NOMO-1 (cell line): Measurements from ENCODE around the gene OR6C65.

Experiments
- DNase-seq, 2 experiments: peaks; one replicate each; lab custom pipeline; 2025; ENCODE audit not compliant: unreplicated experiment in 2 of 2; lab: John Stamatoyannopoulos, UW

The OR6C65 gene

DNA sequence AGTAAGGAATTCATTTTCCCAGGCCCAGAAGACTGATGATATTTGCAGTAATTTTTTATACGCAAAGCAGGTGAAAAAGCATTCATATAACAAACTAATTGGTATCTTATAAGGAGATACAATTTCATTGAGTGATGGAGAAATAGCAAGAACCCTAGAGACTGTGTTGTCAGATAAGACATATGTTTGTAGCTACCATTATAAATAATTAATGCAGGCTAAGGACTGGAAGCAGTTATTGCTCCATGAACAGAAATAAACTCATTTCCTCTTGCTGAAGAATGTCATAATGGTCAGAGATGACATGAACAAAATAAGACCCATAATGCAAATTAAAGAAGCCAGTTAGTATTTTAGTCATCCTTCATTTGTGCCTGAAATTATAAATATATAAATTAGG lies 45.0 kb downstream of the OR6C65 start:
- DNase-seq, result peak in 1 of 2 experiments; percentile 72

DNA sequence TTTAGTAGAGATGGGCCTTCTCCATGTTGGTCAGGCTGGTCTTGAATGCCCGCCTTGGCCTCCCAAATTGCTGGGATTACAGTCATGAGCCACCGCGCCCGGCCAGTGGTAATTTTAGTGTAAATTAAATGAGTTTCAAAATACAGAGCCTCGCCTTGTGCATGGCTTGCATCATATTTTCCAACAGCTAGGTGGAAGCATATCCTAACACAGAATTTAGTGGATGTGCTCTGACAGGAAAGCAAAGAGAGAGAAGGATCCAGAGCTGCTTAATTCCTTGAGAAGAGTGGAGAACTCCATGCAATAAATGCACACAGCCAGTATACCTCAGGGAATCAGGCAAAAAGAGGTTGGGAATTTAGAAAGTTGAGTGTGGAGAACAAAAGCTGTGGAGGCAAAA lies 46.0 kb downstream of the OR6C65 start:
- peak; percentile 53 to 81 for DNase-seq

DNA sequence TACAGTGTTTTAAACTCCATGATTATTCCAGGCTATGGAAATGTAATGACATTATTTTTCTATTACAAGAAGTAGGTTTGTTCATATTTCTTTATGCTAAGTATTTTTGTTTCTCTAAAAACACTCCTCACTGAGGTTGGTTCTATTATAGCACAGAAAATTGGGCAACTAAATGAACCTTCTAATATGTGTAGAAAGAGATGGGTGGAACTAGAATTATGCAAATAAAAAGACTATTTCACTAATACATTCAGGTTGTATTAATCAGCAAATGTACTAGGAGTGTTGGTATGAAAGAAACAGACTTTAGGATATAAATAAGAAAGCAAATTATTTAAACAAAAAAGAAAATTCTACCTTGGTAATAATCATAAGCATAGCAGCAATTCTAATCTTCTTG lies 48.5 kb downstream of the OR6C65 start:
- DNase-seq, result no peak
